ENCODE measurements around the gene DNAH2. TPM values are rescaled to one million over a fixed set of nuclear protein-coding genes. Genes with fewer than 3 reads are reported as not detected.
A peak's percentile ranks its signal among the peaks of the same experiment; 100 is the strongest.

DNAH2 gene
- total and polyA plus RNA-seq, 9 of the 15 experiments (the other 6 are each of a cell fraction or from before 2014, with no cell fraction given) = 0.03 TPM; not detected in 8

- TF ChIP-seq REST (IDR thresholded peaks at IDR 0.05; ENCODE audit: borderline replicate concordance) = peak; percentile 17; the same call in 1 of the 2 replicates
- TF ChIP-seq REST (CRISPR knock-in tag; IDR thresholded peaks at IDR 0.05; ENCODE audit: low read depth) = no peak
- TF ChIP-seq ZEB2 (IDR thresholded peaks at IDR 0.05) = peak; percentile 55; the same call in 1 of the 2 replicates
- TF ChIP-seq BCLAF1 (IDR thresholded peaks at IDR 0.05; ENCODE audit: borderline replicate concordance in 1 of 2, control insufficient read depth in 1 of 2, low read depth in 2 of 2, low read length in 1 of 2) = peak in 1 of 2 experiments; percentile 77; a peak in 1 of 4 replicates
- no peak for TF ChIP-seq KLF6 (CRISPR knock-in tag; IDR thresholded peaks at IDR 0.05; ENCODE audit: borderline replicate concordance)
- TF ChIP-seq, protein P1, sequence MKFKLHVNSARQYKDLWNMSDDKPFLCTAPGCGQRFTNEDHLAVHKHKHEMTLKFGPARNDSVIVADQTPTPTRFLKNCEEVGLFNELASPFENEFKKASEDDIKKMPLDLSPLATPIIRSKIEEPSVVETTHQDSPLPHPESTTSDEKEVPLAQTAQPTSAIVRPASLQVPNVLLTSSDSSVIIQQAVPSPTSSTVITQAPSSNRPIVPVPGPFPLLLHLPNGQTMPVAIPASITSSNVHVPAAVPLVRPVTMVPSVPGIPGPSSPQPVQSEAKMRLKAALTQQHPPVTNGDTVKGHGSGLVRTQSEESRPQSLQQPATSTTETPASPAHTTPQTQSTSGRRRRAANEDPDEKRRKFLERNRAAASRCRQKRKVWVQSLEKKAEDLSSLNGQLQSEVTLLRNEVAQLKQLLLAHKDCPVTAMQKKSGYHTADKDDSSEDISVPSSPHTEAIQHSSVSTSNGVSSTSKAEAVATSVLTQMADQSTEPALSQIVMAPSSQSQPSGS (CRISPR knock-in tag; IDR thresholded peaks at IDR 0.05) = peak; percentile 80; the same call in 1 of the 2 replicates
Observed at GRCh38 chr17:7836596-7837407, 119.3 kb downstream of the DNAH2 start (continued).

Data from K562 (cell line).